ENCODE data around the gene ANKRD13D. TPM values are rescaled to one million over a fixed set of nuclear protein-coding genes. Genes with fewer than 3 reads are reported as not detected.

ANKRD13D gene
- total and polyA plus RNA-seq, 2 experiments from 2014 or later, result 20.3 to 30.8 TPM

- H3K4me2 ChIP-seq, result peak within 1 kb of the TSS; percentile 96
- peaks cover 11% of the 10 kb centered on the region for H3K27me3 Mint-ChIP-seq (ENCODE audit: insufficient read depth, low read depth, poor library complexity)
- H3K27ac ChIP-seq (ENCODE audit: low read depth), result peak within 1 kb of the TSS; percentile 85
- peaks cover 4% of the 10 kb centered on the region; the same call in 1 of the 2 replicates for H3F3A ChIP-seq (replicated peaks; ENCODE audit: low read depth)
- H3K4me3 Mint-ChIP-seq, result peak within 1 kb of the TSS; percentile 75
- no peaks in the 10 kb centered on the region for H3K9me2 ChIP-seq (ENCODE audit: insufficient read depth)
- no peaks in the 10 kb centered on the region for H3K9me3 Mint-ChIP-seq
- DNase-seq (ENCODE audit: low spot score) (peak; percentile 92), ATAC-seq (peak; percentile 84)
- no peaks in the 10 kb centered on the region for H3K36me3 ChIP-seq (ENCODE audit: insufficient read depth)
- no peaks in the 10 kb centered on the region for H3K79me2 ChIP-seq (replicated peaks; ENCODE audit: insufficient read depth)
- H3K4me1 Mint-ChIP-seq, result peaks cover 3% of the 10 kb centered on the region; the same call in 1 of the 3 replicates
- H3K4me3 ChIP-seq, result peak within 1 kb of the TSS; percentile 87
- peaks cover 5% of the 10 kb centered on the region; the same call in 2 of the 3 replicates for H3K36me3 Mint-ChIP-seq (ENCODE audit: low read depth)
- peak within 1 kb of the TSS; percentile 90 for H2AFZ ChIP-seq
- TF ChIP-seq POLR2AphosphoS5 (IDR thresholded peaks at IDR 0.05; ENCODE audit: low read depth) (peak; percentile 29; the same call in 1 of the 2 replicates), ZNF114 (CRISPR knock-in tag; IDR thresholded peaks at IDR 0.05) (no peak)
- TF ChIP-seq, protein P1, sequence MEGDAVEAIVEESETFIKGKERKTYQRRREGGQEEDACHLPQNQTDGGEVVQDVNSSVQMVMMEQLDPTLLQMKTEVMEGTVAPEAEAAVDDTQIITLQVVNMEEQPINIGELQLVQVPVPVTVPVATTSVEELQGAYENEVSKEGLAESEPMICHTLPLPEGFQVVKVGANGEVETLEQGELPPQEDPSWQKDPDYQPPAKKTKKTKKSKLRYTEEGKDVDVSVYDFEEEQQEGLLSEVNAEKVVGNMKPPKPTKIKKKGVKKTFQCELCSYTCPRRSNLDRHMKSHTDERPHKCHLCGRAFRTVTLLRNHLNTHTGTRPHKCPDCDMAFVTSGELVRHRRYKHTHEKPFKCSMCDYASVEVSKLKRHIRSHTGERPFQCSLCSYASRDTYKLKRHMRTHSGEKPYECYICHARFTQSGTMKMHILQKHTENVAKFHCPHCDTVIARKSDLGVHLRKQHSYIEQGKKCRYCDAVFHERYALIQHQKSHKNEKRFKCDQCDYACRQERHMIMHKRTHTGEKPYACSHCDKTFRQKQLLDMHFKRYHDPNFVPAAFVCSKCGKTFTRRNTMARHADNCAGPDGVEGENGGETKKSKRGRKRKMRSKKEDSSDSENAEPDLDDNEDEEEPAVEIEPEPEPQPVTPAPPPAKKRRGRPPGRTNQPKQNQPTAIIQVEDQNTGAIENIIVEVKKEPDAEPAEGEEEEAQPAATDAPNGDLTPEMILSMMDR (conservative IDR thresholded peaks at IDR 0.05; ENCODE audit: low read depth in 2 of 2), result no peak
- TF ChIP-seq, protein P2, sequence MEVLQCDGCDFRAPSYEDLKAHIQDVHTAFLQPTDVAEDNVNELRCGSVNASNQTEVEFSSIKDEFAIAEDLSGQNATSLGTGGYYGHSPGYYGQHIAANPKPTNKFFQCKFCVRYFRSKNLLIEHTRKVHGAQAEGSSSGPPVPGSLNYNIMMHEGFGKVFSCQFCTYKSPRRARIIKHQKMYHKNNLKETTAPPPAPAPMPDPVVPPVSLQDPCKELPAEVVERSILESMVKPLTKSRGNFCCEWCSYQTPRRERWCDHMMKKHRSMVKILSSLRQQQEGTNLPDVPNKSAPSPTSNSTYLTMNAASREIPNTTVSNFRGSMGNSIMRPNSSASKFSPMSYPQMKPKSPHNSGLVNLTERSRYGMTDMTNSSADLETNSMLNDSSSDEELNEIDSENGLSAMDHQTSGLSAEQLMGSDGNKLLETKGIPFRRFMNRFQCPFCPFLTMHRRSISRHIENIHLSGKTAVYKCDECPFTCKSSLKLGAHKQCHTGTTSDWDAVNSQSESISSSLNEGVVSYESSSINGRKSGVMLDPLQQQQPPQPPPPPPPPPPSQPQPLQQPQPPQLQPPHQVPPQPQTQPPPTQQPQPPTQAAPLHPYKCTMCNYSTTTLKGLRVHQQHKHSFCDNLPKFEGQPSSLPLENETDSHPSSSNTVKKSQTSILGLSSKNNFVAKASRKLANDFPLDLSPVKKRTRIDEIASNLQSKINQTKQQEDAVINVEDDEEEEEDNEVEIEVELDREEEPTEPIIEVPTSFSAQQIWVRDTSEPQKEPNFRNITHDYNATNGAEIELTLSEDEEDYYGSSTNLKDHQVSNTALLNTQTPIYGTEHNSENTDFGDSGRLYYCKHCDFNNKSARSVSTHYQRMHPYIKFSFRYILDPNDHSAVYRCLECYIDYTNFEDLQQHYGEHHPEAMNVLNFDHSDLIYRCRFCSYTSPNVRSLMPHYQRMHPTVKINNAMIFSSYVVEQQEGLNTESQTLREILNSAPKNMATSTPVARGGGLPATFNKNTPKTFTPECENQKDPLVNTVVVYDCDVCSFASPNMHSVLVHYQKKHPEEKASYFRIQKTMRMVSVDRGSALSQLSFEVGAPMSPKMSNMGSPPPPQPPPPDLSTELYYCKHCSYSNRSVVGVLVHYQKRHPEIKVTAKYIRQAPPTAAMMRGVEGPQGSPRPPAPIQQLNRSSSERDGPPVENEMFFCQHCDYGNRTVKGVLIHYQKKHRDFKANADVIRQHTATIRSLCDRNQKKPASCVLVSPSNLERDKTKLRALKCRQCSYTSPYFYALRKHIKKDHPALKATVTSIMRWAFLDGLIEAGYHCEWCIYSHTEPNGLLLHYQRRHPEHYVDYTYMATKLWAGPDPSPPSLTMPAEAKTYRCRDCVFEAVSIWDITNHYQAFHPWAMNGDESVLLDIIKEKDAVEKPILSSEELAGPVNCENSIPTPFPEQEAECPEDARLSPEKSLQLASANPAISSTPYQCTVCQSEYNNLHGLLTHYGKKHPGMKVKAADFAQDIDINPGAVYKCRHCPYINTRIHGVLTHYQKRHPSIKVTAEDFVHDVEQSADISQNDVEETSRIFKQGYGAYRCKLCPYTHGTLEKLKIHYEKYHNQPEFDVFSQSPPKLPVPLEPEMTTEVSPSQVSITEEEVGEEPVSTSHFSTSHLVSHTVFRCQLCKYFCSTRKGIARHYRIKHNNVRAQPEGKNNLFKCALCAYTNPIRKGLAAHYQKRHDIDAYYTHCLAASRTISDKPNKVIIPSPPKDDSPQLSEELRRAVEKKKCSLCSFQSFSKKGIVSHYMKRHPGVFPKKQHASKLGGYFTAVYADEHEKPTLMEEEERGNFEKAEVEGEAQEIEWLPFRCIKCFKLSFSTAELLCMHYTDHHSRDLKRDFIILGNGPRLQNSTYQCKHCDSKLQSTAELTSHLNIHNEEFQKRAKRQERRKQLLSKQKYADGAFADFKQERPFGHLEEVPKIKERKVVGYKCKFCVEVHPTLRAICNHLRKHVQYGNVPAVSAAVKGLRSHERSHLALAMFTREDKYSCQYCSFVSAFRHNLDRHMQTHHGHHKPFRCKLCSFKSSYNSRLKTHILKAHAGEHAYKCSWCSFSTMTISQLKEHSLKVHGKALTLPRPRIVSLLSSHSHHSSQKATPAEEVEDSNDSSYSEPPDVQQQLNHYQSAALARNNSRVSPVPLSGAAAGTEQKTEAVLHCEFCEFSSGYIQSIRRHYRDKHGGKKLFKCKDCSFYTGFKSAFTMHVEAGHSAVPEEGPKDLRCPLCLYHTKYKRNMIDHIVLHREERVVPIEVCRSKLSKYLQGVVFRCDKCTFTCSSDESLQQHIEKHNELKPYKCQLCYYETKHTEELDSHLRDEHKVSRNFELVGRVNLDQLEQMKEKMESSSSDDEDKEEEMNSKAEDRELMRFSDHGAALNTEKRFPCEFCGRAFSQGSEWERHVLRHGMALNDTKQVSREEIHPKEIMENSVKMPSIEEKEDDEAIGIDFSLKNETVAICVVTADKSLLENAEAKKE (CRISPR knock-in tag; IDR thresholded peaks at IDR 0.05), result no peak
- 0 out of 2 replicates have a peak within 1 kb of the TSS, but pooled peaks have one; percentile 36 for H3K27ac Mint-ChIP-seq
- no peaks in the 10 kb centered on the region for H4K20me1 ChIP-seq (replicated peaks; ENCODE audit: insufficient read depth)
- peaks cover 15% of the 10 kb centered on the region; the same call in 1 of the 2 replicates for H3K4me1 ChIP-seq (ENCODE audit: insufficient read depth)
- H3K27me3 ChIP-seq (ENCODE audit: insufficient read depth), result no peaks in the 10 kb centered on the region
Measured at GRCh38 chr11:67303132-67303834, 14.2 kb downstream of the ANKRD13D start, which contains the start of gene SSH3. SSH3 (plus strand) TSS chr11:67303530; CDS start chr11:67303626, 96 bp downstream.
